Measurements from ENCODE around the gene VTI1A.

DNA sequence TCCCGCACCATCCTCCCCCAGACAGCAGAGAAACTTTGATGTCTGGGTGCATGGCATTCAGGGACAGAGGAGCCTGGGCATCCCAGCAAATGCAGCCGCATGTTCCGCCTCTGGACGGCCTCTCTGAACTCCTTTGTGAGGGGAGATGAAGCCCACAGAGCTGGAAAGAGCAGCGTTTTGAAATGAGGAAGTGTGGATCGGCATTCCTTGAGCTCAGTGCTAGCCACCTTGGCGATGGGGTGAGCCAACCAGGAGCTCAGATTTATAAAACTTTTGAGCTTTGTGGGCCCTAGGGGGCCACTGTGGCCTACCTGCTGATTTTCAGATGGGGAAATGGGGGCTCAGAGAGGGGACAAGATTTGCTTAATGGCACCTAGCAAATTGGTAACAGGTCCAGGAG, 376.6 kb downstream of the VTI1A start:
- TF ChIP-seq, protein P1, sequence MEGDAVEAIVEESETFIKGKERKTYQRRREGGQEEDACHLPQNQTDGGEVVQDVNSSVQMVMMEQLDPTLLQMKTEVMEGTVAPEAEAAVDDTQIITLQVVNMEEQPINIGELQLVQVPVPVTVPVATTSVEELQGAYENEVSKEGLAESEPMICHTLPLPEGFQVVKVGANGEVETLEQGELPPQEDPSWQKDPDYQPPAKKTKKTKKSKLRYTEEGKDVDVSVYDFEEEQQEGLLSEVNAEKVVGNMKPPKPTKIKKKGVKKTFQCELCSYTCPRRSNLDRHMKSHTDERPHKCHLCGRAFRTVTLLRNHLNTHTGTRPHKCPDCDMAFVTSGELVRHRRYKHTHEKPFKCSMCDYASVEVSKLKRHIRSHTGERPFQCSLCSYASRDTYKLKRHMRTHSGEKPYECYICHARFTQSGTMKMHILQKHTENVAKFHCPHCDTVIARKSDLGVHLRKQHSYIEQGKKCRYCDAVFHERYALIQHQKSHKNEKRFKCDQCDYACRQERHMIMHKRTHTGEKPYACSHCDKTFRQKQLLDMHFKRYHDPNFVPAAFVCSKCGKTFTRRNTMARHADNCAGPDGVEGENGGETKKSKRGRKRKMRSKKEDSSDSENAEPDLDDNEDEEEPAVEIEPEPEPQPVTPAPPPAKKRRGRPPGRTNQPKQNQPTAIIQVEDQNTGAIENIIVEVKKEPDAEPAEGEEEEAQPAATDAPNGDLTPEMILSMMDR (conservative IDR thresholded peaks at IDR 0.05) = no peak
- no peak for TF ChIP-seq EZH2 (IDR thresholded peaks at IDR 0.05; ENCODE audit: low read depth)
